ENCODE data around the gene NRBP1.

The NRBP1 gene

GRCh38 chr2:27431395-27431794 is 3.0 kb downstream of the NRBP1 start:
- H3K27me3 ChIP-seq: no peaks in the 10 kb centered on the region
- H3K9me3 ChIP-seq: no peaks in the 10 kb centered on the region
- peaks cover 15% of the 10 kb centered on the region for H3K36me3 ChIP-seq
- no peak overlapping the region for H3K4me3 ChIP-seq (ENCODE audit: low read depth, low read length)
- DNase-seq: no peak
- no peak for TF ChIP-seq CTCF (IDR thresholded peaks at IDR 0.05; ENCODE audit: low read depth, low read length)
- H3K4me1 ChIP-seq: no peaks in the 10 kb centered on the region

GRCh38 chr2:27435628-27436027 is 7.2 kb downstream of the NRBP1 start:
- Histone ChIP-seq H3K27me3 (no peaks in the 10 kb centered on the region), H3K36me3 (peaks cover 29% of the 10 kb centered on the region), H3K4me1 (no peaks in the 10 kb centered on the region), H3K4me3 (ENCODE audit: low read depth, low read length) (no peak overlapping the region), H3K9me3 (no peaks in the 10 kb centered on the region)
- DNase-seq: no peak
- TF ChIP-seq CTCF (IDR thresholded peaks at IDR 0.05; ENCODE audit: low read depth, low read length): no peak

GRCh38 chr2:27441226-27441926 is 12.9 kb downstream of the NRBP1 start:
- H3K4me1 ChIP-seq: no peaks in the 10 kb centered on the region
- peaks cover 33% of the 10 kb centered on the region for H3K36me3 ChIP-seq
- no peak for DNase-seq

GRCh38 chr2:27441958-27442919 is 13.8 kb downstream of the NRBP1 start, which contains the start of gene KRTCAP3:
Gene KRTCAP3, plus strand, starts transcription at chr2:27442381. Its CDS starts 32 bp downstream, at chr2:27442413.
- no peak for DNase-seq
- no peak within 1 kb of the TSS for H3K4me3 ChIP-seq (ENCODE audit: low read depth, low read length)
- no peaks in the 10 kb centered on the region for H3K9me3 ChIP-seq
- peaks cover 34% of the 10 kb centered on the region for H3K36me3 ChIP-seq
- TF ChIP-seq CTCF (IDR thresholded peaks at IDR 0.05; ENCODE audit: low read depth, low read length): no peak
- H3K27me3 ChIP-seq: no peaks in the 10 kb centered on the region
- no peaks in the 10 kb centered on the region for H3K4me1 ChIP-seq

More at GRCh38 chr2:27441226-27441926, 12.9 kb downstream of the NRBP1 start:
- no peak for TF ChIP-seq CTCF (IDR thresholded peaks at IDR 0.05; ENCODE audit: low read depth, low read length)
- no peak overlapping the region for H3K4me3 ChIP-seq (ENCODE audit: low read depth, low read length)
- no peaks in the 10 kb centered on the region for H3K9me3 ChIP-seq
- no peaks in the 10 kb centered on the region for H3K27me3 ChIP-seq

- Histone ChIP-seq H3K27me3 (no peaks in the 10 kb centered on the region), H3K4me3 (ENCODE audit: low read depth, low read length) (no peak overlapping the region), H3K36me3 (peaks cover 32% of the 10 kb centered on the region), H3K9me3 (no peaks in the 10 kb centered on the region), H3K4me1 (no peaks in the 10 kb centered on the region)
- no peak for TF ChIP-seq CTCF (IDR thresholded peaks at IDR 0.05; ENCODE audit: low read depth, low read length)
- DNase-seq: no peak
These were observed 14.5 kb downstream of the NRBP1 start for GRCh38 chr2:27442920-27443282.

Data from BE2C (cell line).